ENCODE results near the gene ASXL1. TPM values are rescaled to one million over a fixed set of nuclear protein-coding genes. Genes with fewer than 3 reads are reported as not detected.

The ASXL1 gene
- total RNA-seq, 3 donors from 2014 or later (not counting 1 experiment from before 2014, with no cell fraction given) = 106 to 125 (median 108) TPM

GRCh38 chr20:32473231-32474008 is 115.3 kb downstream of the ASXL1 start:
- no peaks in the 10 kb centered on the region for H3K27me3 Mint-ChIP-seq (ENCODE audit: low read depth in 2 of 2)
- H3K27ac ChIP-seq (ENCODE audit: low read length) = no peak overlapping the region
- no peak for ATAC-seq
- no peak overlapping the region for H3K4me3 ChIP-seq (ENCODE audit: low read length)
- H3K9me3 ChIP-seq (ENCODE audit: control insufficient read depth, insufficient read depth, low read length) = no peaks in the 10 kb centered on the region
- no peak overlapping the region for H3K4me3 Mint-ChIP-seq
- peaks cover 28% of the 10 kb centered on the region for H3K36me3 ChIP-seq (ENCODE audit: control insufficient read depth, insufficient read depth, low read length)
- no peaks in the 10 kb centered on the region for H3K9me3 Mint-ChIP-seq
- intact Hi-C loops (cut with micrococcal nuclease) = no loop called here
- no peak for DNase-seq
- peaks cover 29 to 61% of the 10 kb centered on the region in 2 donors for H3K4me1 Mint-ChIP-seq
- H3K27me3 ChIP-seq (ENCODE audit: control insufficient read depth, insufficient read depth, low read length) = no peaks in the 10 kb centered on the region
- H3K27ac Mint-ChIP-seq = peak overlapping the region in 1 of 2 donors; percentile 78
- TF ChIP-seq CTCF (IDR thresholded peaks at IDR 0.05) = no peak
- H3K36me3 Mint-ChIP-seq = no peaks in the 10 kb centered on the region
- peaks cover 62% of the 10 kb centered on the region for H3K4me1 ChIP-seq (ENCODE audit: control insufficient read depth, insufficient read depth, low read length)
- WGBS (ENCODE audit: insufficient coverage) = 92% methylated on average over 29 of the region's 29 CpGs

- TF ChIP-seq CTCF (IDR thresholded peaks at IDR 0.05) = no peak
- no peaks in the 10 kb centered on the region for H3K9me3 Mint-ChIP-seq
These were observed 116.0 kb downstream of the ASXL1 start for GRCh38 chr20:32474009-32474716.

GRCh38 chr20:32474717-32474966 is 116.5 kb downstream of the ASXL1 start:
- Histone ChIP-seq H3K4me3 (ENCODE audit: low read length) (no peak overlapping the region), H3K9me3 (ENCODE audit: control insufficient read depth, insufficient read depth, low read length) (no peaks in the 10 kb centered on the region), H3K36me3 (ENCODE audit: control insufficient read depth, insufficient read depth, low read length) (peaks cover 27% of the 10 kb centered on the region), H3K4me1 (ENCODE audit: control insufficient read depth, insufficient read depth, low read length) (peaks cover 67% of the 10 kb centered on the region), H3K27ac (ENCODE audit: low read length) (no peak overlapping the region), H3K27me3 (ENCODE audit: control insufficient read depth, insufficient read depth, low read length) (no peaks in the 10 kb centered on the region)
- H3K27ac Mint-ChIP-seq = peak overlapping the region in 1 of 2 donors; percentile 87
- intact Hi-C loops (cut with micrococcal nuclease) = no loop called here
- WGBS (ENCODE audit: insufficient coverage) = 45% methylated on average over 8 of the region's 8 CpGs
- peaks cover 36 to 71% of the 10 kb centered on the region in 2 donors for H3K4me1 Mint-ChIP-seq
- H3K4me3 Mint-ChIP-seq = no peak overlapping the region
- ATAC-seq (no peak), DNase-seq (no peak)
- TF ChIP-seq CTCF (IDR thresholded peaks at IDR 0.05) = no peak
- H3K27me3 Mint-ChIP-seq (ENCODE audit: low read depth in 2 of 2) = no peaks in the 10 kb centered on the region
- no peaks in the 10 kb centered on the region for H3K36me3 Mint-ChIP-seq
- no peaks in the 10 kb centered on the region for H3K9me3 Mint-ChIP-seq

More at GRCh38 chr20:32474009-32474716, 116.0 kb downstream of the ASXL1 start:
- Mint-ChIP-seq H3K4me3 (no peak overlapping the region), H3K27ac (peak overlapping the region in 1 of 2 donors; percentile 87), H3K27me3 (ENCODE audit: low read depth in 2 of 2) (no peaks in the 10 kb centered on the region), H3K4me1 (peaks cover 32 to 66% of the 10 kb centered on the region in 2 donors), H3K36me3 (no peaks in the 10 kb centered on the region)
- H3K27me3 ChIP-seq (ENCODE audit: control insufficient read depth, insufficient read depth, low read length) = no peaks in the 10 kb centered on the region
- peaks cover 63% of the 10 kb centered on the region for H3K4me1 ChIP-seq (ENCODE audit: control insufficient read depth, insufficient read depth, low read length)
- 94% methylated on average over 18 of the region's 18 CpGs for WGBS (ENCODE audit: insufficient coverage)
- H3K4me3 ChIP-seq (ENCODE audit: low read length) = no peak overlapping the region
- intact Hi-C loops (cut with micrococcal nuclease) = no loop called here
- ATAC-seq (no peak), DNase-seq (no peak)
- no peak overlapping the region for H3K27ac ChIP-seq (ENCODE audit: low read length)
- H3K9me3 ChIP-seq (ENCODE audit: control insufficient read depth, insufficient read depth, low read length) = no peaks in the 10 kb centered on the region
- H3K36me3 ChIP-seq (ENCODE audit: control insufficient read depth, insufficient read depth, low read length) = peaks cover 27% of the 10 kb centered on the region
